ENCODE measurements around the gene NCOA7. TPM values are rescaled to one million over a fixed set of nuclear protein-coding genes. Genes with fewer than 3 reads are reported as not detected.

NCOA7 gene
- total and polyA plus RNA-seq, 2 of the 8 experiments (the other 6 are each of a cell fraction or from before 2014, with no cell fraction given): 2.6 to 10.7 TPM

- TF ChIP-seq CHD7 (IDR thresholded peaks at IDR 0.05; ENCODE audit: insufficient replicate concordance, low read length) (no peak), ATF3 (IDR thresholded peaks at IDR 0.05; ENCODE audit: insufficient read depth, low read depth, low read length) (no peak)
Observed at GRCh38 chr6:125966569-125966968, 175.8 kb downstream of the NCOA7 start (continued).
